Stimulated activated effector memory CD8-positive, alpha-beta T cell treated with anti-CD3 and anti-CD28 coated beads, Interleukin-12 subunit alpha, Interleukin-12 subunit beta, amount 100 ng/mL, for 72 hours (primary cell): ENCODE data around the gene TRAPPC2L.
A peak's percentile ranks its signal among the peaks of the same experiment; 100 is the strongest.

Experiments used
- ATAC-seq: fragments of 150-1000 bp; cut with Tn5 transposase; 2 replicates; pipeline ENCODE4 v1.10.0; 2021
- DNase-seq, 2 donors: peaks; one replicate each; pipeline ENCODE4 v3.0.0; 2021 to 2022; ENCODE audit warnings: low spot score in 2 of 2
- H3K27ac Mint-ChIP-seq: one replicate; pipeline ENCODE4 v1.8.0; 2022; ENCODE audit warnings: mild to moderate bottlenecking, mixed read lengths
- H3K36me3 Mint-ChIP-seq: one replicate; pipeline ENCODE4 v1.8.0; 2022; ENCODE audit warnings: mild to moderate bottlenecking, mixed read lengths
- H3K4me1 Mint-ChIP-seq: one replicate; pipeline ENCODE4 v1.8.0; 2022; ENCODE audit warnings: mixed read lengths
- H3K4me3 Mint-ChIP-seq: one replicate; pipeline ENCODE4 v1.8.0; 2022; ENCODE audit warnings: mild to moderate bottlenecking, mixed read lengths
- H3K9me3 Mint-ChIP-seq: one replicate; pipeline ENCODE4 v1.8.0; 2022; ENCODE audit warnings: mixed read lengths

TRAPPC2L gene

GRCh38 chr16:88856828-88857727 is at the start of gene TRAPPC2L, which contains the start of gene GALNS:
Gene TRAPPC2L, plus strand, starts transcription at chr16:88857127. Its CDS starts 24 bp downstream, at chr16:88857151.
Gene GALNS, minus strand, starts transcription at chr16:88856947. Its CDS starts 70 bp downstream, at chr16:88856877.
- peaks cover 36% of the 10 kb centered on the region for H3K4me1 Mint-ChIP-seq
- peak; percentile 100 for DNase-seq
- peak within 1 kb of the TSS; percentile 90 for H3K27ac Mint-ChIP-seq
- ATAC-seq, result peak; percentile 84
- H3K9me3 Mint-ChIP-seq, result no peaks in the 10 kb centered on the region
- peaks cover 33% of the 10 kb centered on the region for H3K36me3 Mint-ChIP-seq
- peak within 1 kb of the TSS; percentile 93 for H3K4me3 Mint-ChIP-seq

GRCh38 chr16:88807142-88807625 is 49.7 kb upstream of the TRAPPC2L start:
- peak overlapping the region; percentile 90 for H3K4me3 Mint-ChIP-seq
- no peak for ATAC-seq
- H3K36me3 Mint-ChIP-seq, result peaks cover 100% of the 10 kb centered on the region
- H3K27ac Mint-ChIP-seq, result peak overlapping the region; percentile 61
- H3K4me1 Mint-ChIP-seq, result peaks cover 37% of the 10 kb centered on the region
- DNase-seq, result no peak
- H3K9me3 Mint-ChIP-seq, result no peaks in the 10 kb centered on the region

GRCh38 chr16:88807626-88808453 is 49.1 kb upstream of the TRAPPC2L start:
- H3K9me3 Mint-ChIP-seq, result no peaks in the 10 kb centered on the region
- H3K4me3 Mint-ChIP-seq, result peak overlapping the region; percentile 90
- peaks cover 97% of the 10 kb centered on the region for H3K36me3 Mint-ChIP-seq
- H3K4me1 Mint-ChIP-seq, result peaks cover 37% of the 10 kb centered on the region
- no peak for ATAC-seq
- H3K27ac Mint-ChIP-seq, result peak overlapping the region; percentile 96
- DNase-seq, result no peak

- ATAC-seq (no peak), DNase-seq (no peak)
- Mint-ChIP-seq H3K9me3 (no peaks in the 10 kb centered on the region), H3K36me3 (peaks cover 86% of the 10 kb centered on the region), H3K4me1 (peaks cover 37% of the 10 kb centered on the region), H3K27ac (peak overlapping the region; percentile 96), H3K4me3 (peak overlapping the region; percentile 90)
Measured at GRCh38 chr16:88809068-88809675, 47.8 kb upstream of the TRAPPC2L start.

GRCh38 chr16:88809676-88810165 is 47.2 kb upstream of the TRAPPC2L start:
- Mint-ChIP-seq H3K9me3 (no peaks in the 10 kb centered on the region), H3K36me3 (peaks cover 81% of the 10 kb centered on the region), H3K4me1 (peaks cover 37% of the 10 kb centered on the region), H3K4me3 (peak overlapping the region; percentile 90), H3K27ac (peak overlapping the region; percentile 96)
- ATAC-seq (no peak), DNase-seq (no peak)

- DNase-seq, result peak in 1 of 2 donors; percentile 71
- H3K4me1 Mint-ChIP-seq, result peaks cover 37% of the 10 kb centered on the region
- H3K27ac Mint-ChIP-seq, result peak overlapping the region; percentile 96
- ATAC-seq, result no peak
- H3K36me3 Mint-ChIP-seq, result peaks cover 75% of the 10 kb centered on the region
- H3K9me3 Mint-ChIP-seq, result no peaks in the 10 kb centered on the region
- H3K4me3 Mint-ChIP-seq, result peak overlapping the region; percentile 90
Measured at GRCh38 chr16:88810166-88810911, 46.6 kb upstream of the TRAPPC2L start.

GRCh38 chr16:88810912-88811768 is 45.8 kb upstream of the TRAPPC2L start:
- H3K36me3 Mint-ChIP-seq, result peaks cover 67% of the 10 kb centered on the region
- DNase-seq (peak; percentile 56 to 69), ATAC-seq (peak; percentile 66)
- H3K27ac Mint-ChIP-seq, result peak overlapping the region; percentile 96
- H3K4me1 Mint-ChIP-seq, result peaks cover 37% of the 10 kb centered on the region
- H3K9me3 Mint-ChIP-seq, result no peaks in the 10 kb centered on the region
- H3K4me3 Mint-ChIP-seq, result peak overlapping the region; percentile 90

GRCh38 chr16:88811769-88812512 is 45.0 kb upstream of the TRAPPC2L start, which contains the start of gene APRT:
Gene APRT, minus strand, starts transcription at chr16:88811928. Its CDS starts 29 bp downstream, at chr16:88811899.
- Mint-ChIP-seq H3K27ac (peak within 1 kb of the TSS; percentile 96), H3K4me3 (peak within 1 kb of the TSS; percentile 90), H3K36me3 (peaks cover 59% of the 10 kb centered on the region), H3K9me3 (no peaks in the 10 kb centered on the region), H3K4me1 (peaks cover 37% of the 10 kb centered on the region)
- peak; percentile 82 for ATAC-seq
- peak; percentile 99 for DNase-seq

GRCh38 chr16:88812513-88813268 is 44.2 kb upstream of the TRAPPC2L start:
- Mint-ChIP-seq H3K36me3 (peaks cover 51% of the 10 kb centered on the region), H3K4me1 (peaks cover 34% of the 10 kb centered on the region), H3K4me3 (peak overlapping the region; percentile 90), H3K9me3 (no peaks in the 10 kb centered on the region), H3K27ac (peak overlapping the region; percentile 96)
- ATAC-seq (no peak), DNase-seq (no peak)

- Mint-ChIP-seq H3K36me3 (peaks cover 43% of the 10 kb centered on the region), H3K4me1 (peaks cover 26% of the 10 kb centered on the region), H3K4me3 (peak overlapping the region; percentile 90), H3K9me3 (no peaks in the 10 kb centered on the region), H3K27ac (peak overlapping the region; percentile 96)
- DNase-seq (no peak), ATAC-seq (no peak)
Measured at GRCh38 chr16:88813269-88814143, 43.4 kb upstream of the TRAPPC2L start.

- no peak for DNase-seq
- no peak for ATAC-seq
- H3K4me1 Mint-ChIP-seq, result peaks cover 23% of the 10 kb centered on the region
- peaks cover 37% of the 10 kb centered on the region for H3K36me3 Mint-ChIP-seq
- H3K4me3 Mint-ChIP-seq, result no peak overlapping the region
- no peaks in the 10 kb centered on the region for H3K9me3 Mint-ChIP-seq
- H3K27ac Mint-ChIP-seq, result no peak overlapping the region
Measured at GRCh38 chr16:88814144-88814502, 42.8 kb upstream of the TRAPPC2L start.

GRCh38 chr16:88815227-88815626 is 41.7 kb upstream of the TRAPPC2L start:
- Mint-ChIP-seq H3K4me3 (no peak overlapping the region), H3K9me3 (no peaks in the 10 kb centered on the region), H3K36me3 (peaks cover 26% of the 10 kb centered on the region), H3K4me1 (peaks cover 14% of the 10 kb centered on the region), H3K27ac (no peak overlapping the region)
- no peak for DNase-seq
- no peak for ATAC-seq
